Midbrain (tissue), 1 donor: ENCODE results near the gene AFF1.

Experiments used
- DNase-seq: peaks from one replicate; lab custom pipeline; 2025; lab: John Stamatoyannopoulos, UW

The AFF1 gene

DNA sequence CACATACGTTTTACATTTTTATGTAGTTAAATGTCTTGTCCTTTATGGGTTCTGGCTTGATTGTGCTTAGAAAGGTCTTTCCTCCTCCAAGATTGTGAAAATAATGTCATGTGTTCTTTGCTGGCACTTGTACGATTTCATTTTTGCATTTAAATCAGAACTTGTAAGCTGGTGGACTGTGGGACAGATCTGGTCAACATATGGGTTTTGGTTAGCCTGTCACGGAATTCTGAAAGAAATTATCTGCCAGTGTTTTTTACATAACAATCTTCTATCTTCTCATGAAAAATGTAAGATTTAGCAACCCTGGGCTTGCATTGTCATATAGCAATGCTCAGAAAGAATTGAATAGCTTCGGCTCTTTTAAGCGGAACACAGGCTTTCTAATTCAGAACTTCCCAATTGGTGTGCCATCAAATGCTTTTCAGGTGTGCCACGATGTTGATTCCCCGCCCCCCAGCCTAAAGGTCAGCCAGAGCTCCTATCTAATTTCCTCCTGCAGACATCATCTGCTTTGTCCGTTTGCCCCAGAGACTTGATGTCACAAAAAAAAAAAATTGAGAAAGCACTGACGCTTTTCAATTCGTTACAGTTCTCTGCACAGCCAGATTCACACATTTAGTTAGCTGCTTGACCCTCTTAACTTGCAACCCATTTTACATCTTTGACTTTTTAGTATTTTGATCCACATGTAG lies 16.2 kb downstream of the AFF1 start:
- DNase-seq: no peak

DNA sequence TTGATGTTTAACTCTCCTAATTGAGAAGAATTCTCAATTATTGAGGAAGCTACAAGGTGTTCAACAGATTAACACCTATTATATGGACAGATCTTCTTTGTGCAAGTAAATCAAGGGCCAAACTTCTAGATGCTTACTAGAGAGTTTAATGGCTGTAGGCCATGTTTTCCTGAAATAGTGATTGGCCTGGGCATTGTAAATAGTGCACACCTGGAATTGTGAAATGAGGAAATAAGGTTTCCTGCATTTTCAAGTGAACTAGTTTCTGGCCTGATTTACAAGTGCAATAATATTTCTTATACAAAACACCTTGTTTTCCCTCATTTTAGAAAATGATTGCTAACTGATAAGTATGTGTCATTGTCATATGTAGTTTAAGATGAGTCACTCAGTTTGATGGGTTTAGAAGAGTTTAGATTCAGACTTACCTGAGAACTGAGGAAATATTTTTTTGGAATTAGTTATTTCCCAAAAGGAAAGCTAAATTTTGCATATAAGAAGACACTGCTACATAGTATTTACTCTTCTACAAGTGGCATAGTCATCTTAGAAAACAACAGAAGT lies 21.2 kb downstream of the AFF1 start:
- DNase-seq: no peak

DNA sequence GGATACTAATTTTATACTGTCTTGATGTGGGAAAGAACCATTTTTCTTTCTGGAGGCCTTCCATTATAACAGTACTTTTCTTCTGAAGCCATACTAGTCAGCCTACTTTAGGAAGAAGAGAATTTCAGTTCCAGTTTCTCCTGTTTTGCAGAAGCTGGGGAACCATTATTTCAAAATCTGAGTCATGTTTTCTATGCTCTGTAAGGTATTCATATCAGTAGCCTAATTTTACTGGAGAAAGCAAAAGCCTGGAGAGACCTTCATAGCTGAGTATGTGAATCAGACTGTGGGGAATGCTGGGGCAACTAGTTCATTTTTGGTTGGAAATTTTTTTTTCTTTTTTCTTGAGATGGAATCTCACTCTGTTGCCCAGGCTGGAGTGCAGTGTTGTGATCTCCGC lies 22.4 kb downstream of the AFF1 start:
- no peak for DNase-seq

DNA sequence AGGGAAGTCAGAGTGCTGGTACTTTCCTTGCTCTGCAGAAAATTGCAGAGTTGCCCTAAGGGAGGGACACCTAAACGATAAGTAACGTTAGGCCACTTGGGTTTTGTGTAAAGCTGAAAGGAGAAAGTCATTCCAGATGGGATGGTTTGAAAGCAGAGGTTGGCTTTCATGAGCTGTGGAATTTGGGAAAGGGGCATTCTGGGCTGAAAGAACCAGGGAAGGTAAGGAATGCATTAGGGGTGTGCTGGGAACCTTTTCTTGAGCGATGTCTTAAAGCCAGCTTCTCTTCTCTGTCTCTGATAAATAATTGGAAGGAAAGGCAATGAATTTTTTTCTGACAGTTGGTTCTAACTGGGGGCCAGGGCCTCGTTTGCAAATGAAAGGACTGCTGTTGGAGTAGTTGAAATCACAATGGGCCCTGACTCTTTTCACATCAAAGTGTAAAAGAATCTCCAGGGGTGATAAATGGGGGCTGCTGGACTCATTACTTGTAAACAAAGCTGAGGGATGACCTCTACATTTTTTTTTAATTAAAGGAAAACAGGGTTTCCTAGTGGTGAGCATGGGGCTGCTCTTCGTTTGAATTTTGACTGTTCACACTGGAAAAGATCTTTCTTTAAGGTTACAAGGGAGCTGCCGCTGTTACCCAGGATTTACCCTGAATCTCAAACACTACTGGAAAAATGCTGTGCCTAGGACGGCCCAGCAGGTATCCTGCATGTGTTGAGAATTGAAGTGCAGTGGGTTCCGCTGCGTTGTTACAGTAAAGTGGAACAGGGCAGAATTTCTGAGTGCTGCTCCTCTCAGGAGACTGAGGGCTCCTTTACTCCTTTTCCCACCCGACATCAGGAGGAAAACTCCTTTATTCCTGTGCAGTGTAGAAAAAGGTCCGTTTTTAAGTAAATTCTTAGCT lies 25.0 kb downstream of the AFF1 start:
- DNase-seq: no peak

DNA sequence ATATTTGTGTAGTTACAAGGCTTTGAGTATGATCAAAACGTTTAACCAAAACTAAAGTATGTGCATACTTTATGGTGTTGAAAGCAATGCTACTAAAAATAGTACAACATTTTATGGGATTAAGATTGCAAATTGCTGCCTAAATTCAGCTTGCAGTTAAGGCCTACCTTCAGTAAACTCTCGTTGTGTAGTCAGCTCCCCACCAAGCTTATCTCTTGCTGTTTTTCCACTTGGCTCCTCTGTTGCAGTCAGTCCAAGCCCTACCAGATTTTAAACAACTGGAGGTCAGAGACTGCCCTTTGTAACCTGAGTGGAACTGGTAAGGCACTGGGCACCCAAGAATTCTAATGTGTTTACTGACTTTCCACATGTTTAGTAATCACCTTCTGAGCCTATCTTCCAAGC lies 25.7 kb downstream of the AFF1 start:
- DNase-seq: no peak

DNA sequence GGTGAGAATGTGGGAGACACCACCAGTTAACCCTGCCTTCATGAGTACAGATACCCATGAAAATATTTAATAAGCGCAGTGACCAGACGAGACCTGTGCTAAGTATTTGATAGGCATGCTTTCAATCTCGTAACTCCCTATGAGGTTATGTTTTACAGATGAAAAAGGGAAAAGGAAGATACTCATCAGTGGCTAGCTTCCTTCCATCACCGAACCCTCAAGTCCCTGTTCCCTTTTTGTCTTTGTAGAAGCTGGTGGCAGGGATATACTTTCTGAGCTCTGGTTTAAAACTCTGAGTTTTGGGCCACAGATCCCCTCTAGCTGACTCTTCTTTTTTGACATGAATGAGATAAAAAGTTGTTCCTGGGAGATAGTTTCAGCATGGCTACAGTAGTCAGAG lies 26.3 kb downstream of the AFF1 start:
- DNase-seq: no peak

DNA sequence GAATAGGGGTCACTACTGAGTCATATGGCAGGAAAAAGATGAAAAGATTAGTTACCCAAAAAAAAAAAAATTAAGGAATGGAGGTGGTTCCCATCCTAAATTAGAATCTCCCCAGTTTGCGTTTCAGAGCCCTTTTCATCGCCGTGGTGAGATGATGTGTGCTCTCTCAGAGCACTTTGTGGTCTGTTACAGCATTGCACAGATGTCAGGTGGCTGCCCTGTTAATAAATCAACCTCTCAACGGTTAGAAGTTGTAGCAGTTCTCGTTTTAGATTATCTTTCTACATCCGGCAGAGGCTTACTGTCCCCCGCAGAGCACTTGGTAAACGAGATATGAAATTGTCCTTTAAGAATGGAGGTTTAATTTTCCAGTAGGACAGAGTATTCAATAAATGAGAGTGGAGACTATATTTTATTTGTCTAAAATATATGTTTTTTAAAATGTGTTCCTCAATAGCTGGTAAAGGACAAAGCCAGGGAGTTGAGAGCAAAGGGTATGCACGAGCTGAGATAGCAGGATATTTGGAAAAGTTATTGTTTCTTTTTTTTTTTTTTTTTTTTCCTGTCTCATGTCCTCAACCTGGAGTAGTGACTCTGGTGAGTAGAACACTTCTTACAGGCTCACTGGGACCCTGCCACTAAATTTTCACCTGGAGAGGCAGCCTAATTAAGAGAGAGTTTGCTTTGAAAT lies 26.9 kb downstream of the AFF1 start:
- no peak for DNase-seq

DNA sequence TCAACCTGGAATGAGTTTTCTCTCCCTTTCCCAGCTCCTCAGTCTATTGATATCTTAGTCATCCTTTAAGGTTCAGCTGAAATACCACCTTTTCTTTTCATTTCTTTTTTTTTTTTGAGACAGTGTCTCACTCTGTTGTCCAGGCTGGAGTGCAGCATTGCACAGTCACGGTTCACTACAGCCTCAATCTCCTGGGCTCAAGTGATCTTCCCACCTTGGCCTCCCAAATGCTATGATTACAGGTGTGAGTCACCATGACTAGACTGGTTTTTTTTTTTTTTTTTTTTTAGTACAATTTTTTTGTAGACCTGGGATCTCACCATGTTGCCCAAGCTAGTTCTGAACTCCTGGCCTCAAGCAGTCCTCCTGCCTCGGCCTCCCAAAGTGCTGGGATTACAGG lies 28.9 kb downstream of the AFF1 start:
- no peak for DNase-seq

DNA sequence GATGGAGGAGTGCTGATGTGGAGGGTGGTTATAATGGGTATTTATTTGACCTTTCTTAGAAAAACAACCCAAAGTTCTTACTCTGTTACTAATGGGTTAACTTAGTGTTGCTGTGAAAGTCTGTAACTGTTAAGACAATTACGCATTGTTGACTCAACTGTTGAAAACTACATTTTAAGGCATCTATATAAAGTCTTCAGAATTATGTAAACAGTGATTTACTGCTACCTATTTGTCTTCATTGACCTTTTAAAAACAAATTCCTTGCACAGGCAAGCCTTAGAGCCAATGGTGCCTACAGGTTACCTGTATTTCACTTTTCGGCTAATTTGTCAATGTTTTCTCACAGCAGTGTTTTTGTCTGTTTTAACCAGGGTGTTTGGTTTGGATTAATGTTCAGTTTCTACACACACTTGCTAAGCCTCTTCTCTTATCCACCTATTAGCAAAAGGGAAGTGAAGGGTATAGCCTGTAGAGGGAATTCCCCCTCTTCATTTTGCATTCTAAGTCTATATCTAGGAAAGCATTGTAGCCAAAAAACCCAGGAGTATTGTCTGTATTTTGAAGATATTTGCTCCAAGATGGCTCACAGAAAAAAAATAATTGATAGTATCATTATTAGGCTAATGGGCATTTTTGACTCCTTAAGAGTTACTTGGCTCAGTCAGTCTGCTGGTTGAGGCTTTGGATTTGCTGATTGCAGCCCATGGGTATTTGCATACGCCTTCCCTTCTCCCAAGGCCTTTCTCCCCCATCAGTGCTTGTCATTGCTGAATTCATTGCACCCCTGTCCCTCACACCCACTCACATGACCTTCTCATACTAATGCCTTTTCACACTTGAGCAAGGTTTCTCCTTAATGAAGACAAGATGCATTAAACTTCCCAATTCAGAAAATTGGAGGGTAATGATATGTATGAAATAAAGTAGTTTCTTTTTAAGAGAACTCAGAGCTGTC lies 30.5 kb downstream of the AFF1 start:
- no peak for DNase-seq

DNA sequence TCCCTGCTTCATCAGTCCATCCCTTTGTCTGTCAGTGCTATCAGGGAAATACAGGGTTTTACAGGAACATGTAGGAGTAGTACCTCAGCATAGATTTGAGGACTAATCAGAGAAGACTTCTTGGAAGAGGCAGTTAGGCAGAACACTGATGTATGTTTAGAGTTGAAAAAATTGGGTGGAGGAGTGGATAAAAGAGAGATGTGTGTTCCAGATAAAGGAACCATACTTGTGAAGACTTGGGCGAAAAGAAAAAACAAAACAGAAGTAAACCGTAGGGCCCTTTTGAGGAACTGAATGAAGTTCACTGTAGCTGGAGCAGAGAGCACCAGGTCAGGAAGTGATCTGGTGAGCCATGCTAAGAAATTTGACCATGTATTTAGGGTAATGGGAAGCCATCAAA lies 32.3 kb downstream of the AFF1 start:
- DNase-seq: no peak

DNA sequence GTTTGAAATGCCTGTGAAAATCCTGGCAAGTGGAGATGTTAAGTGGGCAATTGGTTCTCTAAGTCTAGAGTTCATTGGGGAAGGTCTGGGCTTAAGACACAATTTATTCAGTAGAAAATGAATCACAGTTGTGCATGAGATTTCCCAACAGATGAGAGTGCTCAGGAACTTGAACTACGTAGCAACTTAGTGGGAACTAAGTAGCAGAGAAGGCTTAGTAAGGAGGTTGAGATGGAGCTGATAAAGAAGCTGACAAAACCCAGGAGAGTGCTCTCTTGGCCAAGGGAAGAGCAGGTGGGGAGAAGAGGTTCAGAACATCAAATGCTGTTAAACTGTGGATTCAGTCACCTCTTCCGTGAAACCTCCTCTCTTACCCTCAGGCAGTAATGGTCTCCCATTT lies 33.0 kb downstream of the AFF1 start:
- DNase-seq: no peak

DNA sequence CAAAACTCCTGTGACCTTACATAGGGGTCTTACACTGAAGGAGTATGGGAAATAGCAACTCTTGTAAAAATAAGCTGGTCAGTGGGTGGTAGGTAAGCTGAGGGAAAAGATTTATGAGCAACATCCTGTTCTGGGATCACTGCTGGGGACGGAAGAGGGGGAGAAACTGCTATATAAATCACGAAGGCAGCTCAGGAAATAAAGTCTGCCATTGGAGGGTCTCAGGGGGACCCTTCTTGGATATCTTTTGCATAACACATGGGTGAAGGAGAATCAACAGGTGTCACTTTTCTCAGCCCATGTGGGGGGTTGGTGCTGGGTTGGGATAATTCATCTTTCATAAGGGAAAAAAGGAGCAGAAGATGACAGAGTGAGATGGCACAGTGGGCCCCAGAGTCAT lies 33.7 kb downstream of the AFF1 start:
- no peak for DNase-seq

DNA sequence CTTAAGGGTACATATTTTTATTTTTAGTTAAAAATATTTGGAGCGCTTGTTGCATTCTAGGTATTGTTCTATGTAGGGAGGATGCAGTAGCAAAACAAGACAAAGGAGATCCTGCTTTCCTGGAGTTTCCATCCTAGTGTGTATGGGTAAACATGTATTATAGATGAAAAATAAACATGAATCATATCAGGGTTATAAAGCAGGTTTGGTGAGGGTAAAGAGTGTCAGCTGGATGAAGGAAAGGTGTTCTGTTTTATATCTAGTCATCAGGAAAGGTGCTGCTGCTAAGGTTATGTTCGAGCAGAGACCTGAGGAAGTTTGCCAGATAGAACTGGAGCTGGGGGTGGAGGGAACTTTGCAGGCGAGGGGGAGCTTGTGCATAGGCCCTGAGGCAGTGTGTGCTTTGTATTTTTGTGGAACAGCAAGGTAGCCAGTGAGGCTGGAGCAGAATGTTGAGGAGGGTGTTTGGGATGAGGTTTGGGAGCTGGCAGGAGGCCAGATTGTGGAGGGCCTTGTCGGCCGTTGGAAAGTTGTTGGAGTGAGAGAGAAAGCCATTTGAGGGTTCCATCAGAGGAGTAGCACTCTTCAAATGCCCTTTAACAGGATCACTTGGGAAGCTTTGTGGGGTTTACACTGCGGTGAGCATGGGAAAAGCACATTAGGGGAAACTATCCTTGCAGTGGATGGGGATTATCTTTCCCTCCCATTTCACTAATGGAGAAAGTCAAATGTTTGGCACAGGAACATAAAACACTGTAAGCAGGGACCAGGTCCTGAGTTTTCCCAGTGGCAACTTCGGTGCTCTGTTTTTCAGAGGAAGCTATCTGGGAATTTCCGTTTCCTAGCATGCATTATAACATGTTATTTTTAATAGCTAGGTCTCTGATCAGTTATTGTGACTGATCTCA lies 35.9 kb downstream of the AFF1 start:
- no peak for DNase-seq

DNA sequence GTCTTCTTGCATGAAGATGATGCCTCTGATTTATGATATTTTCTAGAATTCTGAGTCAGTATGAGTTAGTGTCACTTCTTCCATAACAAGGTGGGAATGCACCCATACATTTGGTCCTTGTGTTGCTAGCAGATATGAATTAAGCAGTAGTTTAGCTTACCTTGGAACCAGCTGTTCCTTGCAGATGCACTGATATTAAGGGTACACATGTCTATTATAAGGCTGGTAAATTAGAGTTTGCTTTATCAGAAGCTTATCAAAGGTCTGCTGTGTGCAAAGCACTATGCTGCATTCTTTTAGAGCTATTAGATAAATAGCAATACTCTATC lies 36.5 kb downstream of the AFF1 start:
- DNase-seq: no peak

DNA sequence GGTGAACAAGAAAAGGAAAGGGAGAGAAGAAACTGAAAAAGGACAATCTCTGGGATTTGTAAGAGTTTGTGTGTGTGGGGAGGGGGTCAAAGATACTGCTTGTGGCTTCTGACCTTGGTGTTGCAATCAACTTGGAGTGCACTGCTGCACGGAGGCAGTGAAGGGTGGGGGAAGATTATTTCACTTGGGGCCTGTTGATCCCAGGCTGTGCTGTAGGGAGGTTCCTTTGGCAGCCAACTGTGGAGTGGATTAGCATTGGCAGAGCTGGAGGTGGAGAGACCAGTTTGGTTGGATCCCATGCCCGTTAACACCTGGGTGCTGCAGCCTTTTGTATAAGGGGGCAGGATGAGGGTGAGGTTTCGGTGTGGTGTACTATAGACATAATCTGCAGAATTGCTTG lies 38.2 kb downstream of the AFF1 start:
- no peak for DNase-seq

DNA sequence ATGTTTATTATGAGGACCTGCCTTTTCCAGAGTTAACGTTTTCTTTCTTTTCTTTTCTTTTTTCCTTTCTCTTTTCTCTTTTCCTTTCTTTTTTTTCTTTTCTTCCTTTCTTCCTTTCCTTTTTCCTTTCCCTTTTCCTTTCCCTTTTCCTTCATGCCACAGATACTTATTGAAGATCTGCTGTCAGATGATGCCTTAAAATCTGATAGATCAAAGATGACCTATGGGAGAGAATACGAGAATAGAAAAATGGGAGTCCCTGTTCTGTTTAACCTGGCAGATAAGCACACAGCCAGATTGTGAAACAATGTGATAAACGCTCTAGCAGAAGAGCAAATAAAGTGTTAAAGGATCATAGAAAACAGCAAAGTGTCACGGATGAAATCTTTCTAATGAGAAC lies 38.9 kb downstream of the AFF1 start:
- DNase-seq: no peak

DNA sequence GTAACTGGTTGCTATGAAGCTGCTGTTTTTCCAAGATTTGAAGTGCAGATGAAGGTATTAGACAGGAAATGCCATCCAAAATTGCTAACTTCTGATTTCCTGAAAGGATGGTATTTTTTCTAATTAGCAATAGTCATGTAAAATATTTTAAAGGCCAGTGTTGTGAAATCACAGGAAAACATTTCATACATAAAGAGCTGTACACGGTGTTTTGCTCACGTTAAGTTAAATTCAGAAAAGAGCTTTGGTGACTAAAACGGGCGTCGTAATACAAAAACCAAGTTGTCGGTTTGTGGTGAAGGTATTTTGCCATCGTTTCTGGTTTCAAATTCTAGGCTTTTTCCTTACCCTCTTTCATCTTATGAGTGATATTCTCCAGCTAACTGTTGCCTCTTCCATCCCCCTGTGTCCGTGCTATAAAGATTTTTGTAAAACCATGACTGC lies 39.8 kb downstream of the AFF1 start:
- DNase-seq: no peak

DNA sequence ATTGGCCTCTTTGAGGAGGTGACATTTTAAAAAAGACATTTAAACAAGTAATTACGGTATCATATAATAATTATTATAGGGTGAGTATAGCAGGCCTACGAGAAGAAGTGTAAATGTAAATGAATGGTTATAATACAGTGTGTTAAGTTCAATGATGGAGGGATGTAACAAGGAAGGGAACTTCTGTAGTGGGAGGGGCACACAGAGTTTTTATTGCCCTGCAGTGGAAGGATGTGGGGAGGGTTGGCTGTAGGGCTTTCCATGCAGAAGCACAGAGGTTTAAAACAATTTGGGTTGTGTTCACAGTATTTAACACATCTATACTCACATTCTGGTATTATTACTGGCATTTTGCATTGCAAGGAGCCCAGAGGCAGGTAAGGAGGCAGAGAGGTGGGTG lies 41.1 kb downstream of the AFF1 start:
- DNase-seq: no peak

DNA sequence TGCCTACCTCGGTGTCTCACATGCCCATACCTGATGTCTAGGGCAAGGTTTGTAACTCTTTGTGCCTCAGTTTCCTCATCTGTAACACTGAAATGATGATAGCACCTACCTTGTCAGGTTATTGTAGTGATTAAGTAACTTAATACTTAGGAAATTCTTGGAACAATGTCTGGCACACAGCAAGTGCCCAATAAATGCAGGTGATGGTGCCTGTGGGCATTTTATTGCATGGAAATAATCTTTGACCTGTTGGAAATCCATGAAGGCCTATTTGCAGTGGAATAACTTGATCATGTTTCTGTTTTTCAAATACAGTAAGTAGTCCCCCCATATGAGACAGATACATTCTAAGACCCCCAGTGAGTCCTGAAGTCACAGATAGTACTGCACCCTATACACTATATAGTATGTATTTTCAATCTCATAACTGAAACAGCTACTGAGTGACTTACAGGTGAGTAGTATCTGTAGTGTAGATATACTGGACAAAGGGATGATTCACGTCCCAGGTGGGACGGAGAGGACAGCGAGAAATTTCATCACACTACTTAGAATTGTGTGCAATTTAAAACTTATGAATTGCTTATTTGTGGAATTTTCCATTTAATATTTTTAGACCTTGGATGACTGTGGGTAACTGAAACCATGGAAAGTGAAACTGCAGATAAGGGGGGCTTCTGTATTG lies 42.1 kb downstream of the AFF1 start:
- no peak for DNase-seq
